H9 (cell line): Measurements from ENCODE around the gene MYO18A. TPM values are rescaled to one million over a fixed set of nuclear protein-coding genes. Genes with fewer than 3 reads are reported as not detected.
A peak's percentile ranks its signal among the peaks of the same experiment; 100 is the strongest.

Experiments
- DNase-seq: peaks from one replicate; pipeline ENCODE4 v3.0.0-alpha.2; 2017
- H2AFZ ChIP-seq: one replicate; pipeline ENCODE4 v1.6.1; 2013; ENCODE audit warnings: mild to moderate bottlenecking, low read length, control low read depth, moderate library complexity
- H2AK5ac ChIP-seq: 2 replicates; pipeline ENCODE4 v1.6.1; 2013; ENCODE audit warnings: low read length, control low read depth, mixed read lengths; ENCODE audit not compliant: insufficient read length
- H2BK120ac ChIP-seq: one replicate; pipeline ENCODE4 v1.6.1; 2013; ENCODE audit warnings: low read depth, mild to moderate bottlenecking, low read length, control low read depth, inconsistent platforms; ENCODE audit not compliant: poor library complexity, severe bottlenecking
- H2BK12ac ChIP-seq: 2 replicates; pipeline ENCODE4 v1.6.1; 2013; ENCODE audit warnings: low read length, control low read depth, mixed read lengths, low read depth; ENCODE audit not compliant: insufficient read length
- H2BK15ac ChIP-seq: 2 replicates; pipeline ENCODE4 v1.6.1; 2013; ENCODE audit warnings: low read depth, low read length, control low read depth
- H2BK20ac ChIP-seq: one replicate; pipeline ENCODE4 v1.6.1; 2013; ENCODE audit warnings: low read depth, mild to moderate bottlenecking, low read length, control low read depth, inconsistent platforms; ENCODE audit not compliant: poor library complexity, severe bottlenecking
- H2BK5ac ChIP-seq: 2 replicates; pipeline ENCODE4 v1.6.1; 2013; ENCODE audit warnings: low read length, control low read depth, mixed read lengths; ENCODE audit not compliant: insufficient read length
- H3K14ac ChIP-seq: 2 replicates; pipeline ENCODE4 v1.6.1; 2013; ENCODE audit warnings: low read length, control low read depth; ENCODE audit not compliant: insufficient read depth
- H3K18ac ChIP-seq: 2 replicates; pipeline ENCODE4 v1.6.1; 2013; ENCODE audit warnings: low read depth, mild to moderate bottlenecking, mixed read lengths, low read length, control low read depth; ENCODE audit not compliant: insufficient read length
- H3K23ac ChIP-seq: 2 replicates; pipeline ENCODE4 v1.6.1; 2013; ENCODE audit warnings: low read length, control low read depth, mixed read lengths, low read depth; ENCODE audit not compliant: insufficient read length
- H3K23me2 ChIP-seq: 2 replicates; pipeline ENCODE4 v1.6.1; 2013; ENCODE audit warnings: low read depth, mild to moderate bottlenecking, mixed read lengths, low read length, control low read depth; ENCODE audit not compliant: insufficient read length, poor library complexity, severe bottlenecking
- H3K27ac ChIP-seq: 2 replicates; pipeline ENCODE4 v1.5.1; 2013; ENCODE audit warnings: low read length, control low read depth, mixed read lengths, low read depth; ENCODE audit not compliant: insufficient read length
- H3K27me3 ChIP-seq: 2 replicates; pipeline ENCODE4 v1.6.1; 2013; ENCODE audit warnings: low read length, control low read depth, inconsistent platforms; ENCODE audit not compliant: insufficient read depth
- H3K4ac ChIP-seq: 2 replicates; pipeline ENCODE4 v1.6.1; 2013; ENCODE audit warnings: low read depth, mild to moderate bottlenecking, control low read depth, inconsistent platforms, low read length, moderate library complexity
- H3K4me1 ChIP-seq: 2 replicates; pipeline ENCODE4 v1.6.1; 2013; ENCODE audit warnings: low read length, control low read depth, inconsistent platforms; ENCODE audit not compliant: insufficient read depth
- H3K4me2 ChIP-seq: 2 replicates; pipeline ENCODE4 v1.6.1; 2013; ENCODE audit warnings: low read length, control low read depth, mixed read lengths; ENCODE audit not compliant: insufficient read length, insufficient read depth
- H3K56ac ChIP-seq: 2 replicates; pipeline ENCODE4 v1.6.1; 2013; ENCODE audit warnings: low read depth, mild to moderate bottlenecking, mixed read lengths, low read length, control low read depth; ENCODE audit not compliant: insufficient read length
- H3K79me1 ChIP-seq: 2 replicates; pipeline ENCODE4 v1.6.1; 2013; ENCODE audit warnings: low read depth, mild to moderate bottlenecking, moderate library complexity, low read length, control low read depth, inconsistent platforms; ENCODE audit not compliant: insufficient read depth, poor library complexity, severe bottlenecking
- H3K79me2 ChIP-seq: 2 replicates; pipeline ENCODE4 v1.6.1; 2013; ENCODE audit warnings: low read length, control low read depth, inconsistent platforms; ENCODE audit not compliant: insufficient read depth
- H3K9ac ChIP-seq: 2 replicates; pipeline ENCODE4 v1.6.1; 2013; ENCODE audit warnings: low read length, control low read depth, mixed read lengths; ENCODE audit not compliant: insufficient read length; ENCODE audit errors: extremely low read depth
- H3K9me3 ChIP-seq: one replicate; pipeline ENCODE4 v1.6.1; 2013; ENCODE audit warnings: low read depth, low read length, inconsistent platforms; ENCODE audit not compliant: control insufficient read depth
- H3T11ph ChIP-seq: one replicate; pipeline ENCODE4 v1.6.1; 2013; ENCODE audit warnings: mild to moderate bottlenecking, low read length, control low read depth, inconsistent platforms
- H4K20me1 ChIP-seq: one replicate; pipeline ENCODE4 v1.6.1; 2013; ENCODE audit not compliant: control insufficient read depth, insufficient read length, insufficient read depth
- H4K5ac ChIP-seq: 2 replicates; pipeline ENCODE4 v1.6.1; 2013; ENCODE audit warnings: low read depth, mild to moderate bottlenecking, mixed read lengths, low read length, control low read depth; ENCODE audit not compliant: insufficient read length
- H4K8ac ChIP-seq: replicated peaks from 2 replicates; pipeline ENCODE4 v1.6.1; 2013; ENCODE audit warnings: low read length, control low read depth, mixed read lengths, low read depth; ENCODE audit not compliant: insufficient read length
- H4K91ac ChIP-seq: 2 replicates; pipeline ENCODE4 v1.6.1; 2013; ENCODE audit warnings: low read depth, mild to moderate bottlenecking, moderate library complexity, mixed read lengths, low read length, control low read depth; ENCODE audit not compliant: insufficient read length
- H3K27ac Mint-ChIP-seq, 3 experiments: 2 replicates in 2 of 3; 3 replicates in 1 of 3; pipeline ENCODE4 v1.8.0; 2020 to 2021; ENCODE audit warnings: mixed read lengths in 3 of 3, mild to moderate bottlenecking in 1 of 3, moderate library complexity in 1 of 3
- H3K27me3 Mint-ChIP-seq: 2 replicates; pipeline ENCODE4 v1.8.0; 2021; ENCODE audit warnings: low read depth, mild to moderate bottlenecking, moderate library complexity, mixed read lengths
- H3K36me3 Mint-ChIP-seq, 3 experiments: 2 replicates in 2 of 3; 3 replicates in 1 of 3; pipeline ENCODE4 v1.8.0; 2020 to 2021; ENCODE audit warnings: low read depth in 3 of 3, mixed read lengths in 3 of 3; ENCODE audit not compliant: insufficient read depth in 1 of 3
- H3K4me1 Mint-ChIP-seq, 2 experiments: 2 replicates each; pipeline ENCODE4 v1.8.0; 2020; ENCODE audit warnings: mixed read lengths in 2 of 2
- H3K4me3 Mint-ChIP-seq, 2 experiments: 2 replicates in 1 of 2; 3 replicates in 1 of 2; pipeline ENCODE4 v1.8.0; 2020 to 2021; ENCODE audit warnings: mild to moderate bottlenecking in 2 of 2, mixed read lengths in 2 of 2, moderate library complexity in 1 of 2
- H3K9me3 Mint-ChIP-seq, 2 experiments: 2 replicates in 1 of 2; 3 replicates in 1 of 2; pipeline ENCODE4 v1.8.0; 2020; ENCODE audit warnings: mild to moderate bottlenecking in 2 of 2, mixed read lengths in 2 of 2, moderate library complexity in 1 of 2
- WGBS: extraction: QIAGEN DNeasy Blood & Tissue Kit; methylation state at CpG from one replicate; pipeline ENCODE4 v1.1.7; 2013; ENCODE audit warnings: missing lambda C conversion rate, low lambda C conversion rate, mixed read lengths; ENCODE audit not compliant: insufficient read length; ENCODE audit errors: extremely low coverage; 5-methylcytosine and 5-hydroxymethylcytosine counted together
- total RNA-seq: library from RNA; stranded (reverse); gene quantifications from 2 replicates; pipeline ENCODE4 v1.2.1, GENCODE V29; 2021
- TF ChIP-seq, protein P1 (sequence below): fragments of 200-600 bp; sonication (generic); conservative IDR thresholded peaks from 3 replicates; pipeline ENCODE4 v1.8.0; 2021; ENCODE audit warnings: antibody characterized with exemption, mild to moderate bottlenecking

MYO18A gene
- total RNA-seq, 1 experiment from 2014 or later: 21.6 TPM

DNA sequence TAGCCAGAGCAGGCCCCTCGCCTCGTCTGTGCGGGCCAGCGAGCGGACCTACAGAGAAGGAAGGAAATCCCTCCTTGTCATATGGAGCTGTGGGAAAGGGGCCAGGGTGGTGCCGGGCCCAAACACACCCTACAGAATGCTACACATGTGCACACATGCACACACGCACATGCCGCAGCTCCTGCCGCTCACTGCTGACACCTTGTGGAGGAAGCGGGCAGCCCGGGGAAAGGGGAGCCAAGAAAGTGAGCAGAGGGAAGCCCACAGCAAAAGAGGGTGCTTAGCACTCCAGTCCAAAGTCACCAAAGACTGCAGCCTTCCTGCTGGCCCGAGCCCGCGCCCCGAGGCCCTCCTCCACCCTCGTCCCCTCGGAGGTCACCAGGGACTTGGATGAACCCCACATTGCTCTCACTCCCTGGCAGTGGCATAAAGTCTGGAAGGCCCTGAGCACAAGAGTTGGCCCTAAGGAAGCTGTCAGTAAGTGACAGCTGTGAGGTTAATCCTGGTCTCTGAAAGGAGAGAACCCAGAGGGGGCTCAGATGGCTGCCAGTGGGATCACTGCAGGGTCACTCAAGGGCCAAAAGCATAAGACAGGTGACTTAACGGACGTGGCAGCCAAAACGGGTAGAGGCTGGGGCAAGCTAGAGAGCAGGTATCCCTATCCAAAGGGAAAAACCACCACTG, 68.2 kb downstream of the MYO18A start:
- Histone ChIP-seq H2AK5ac (no peak overlapping the region), H3K4me1 (no peaks in the 10 kb centered on the region; the same call in 1 of the 2 replicates), H2BK20ac (no peak overlapping the region), H3K9me3 (no peaks in the 10 kb centered on the region), H3K27me3 (no peaks in the 10 kb centered on the region), H2BK5ac (no peak overlapping the region), H2BK120ac (no peak overlapping the region), H3K27ac (no peak overlapping the region), H3K79me1 (no peaks in the 10 kb centered on the region), H3K79me2 (no peaks in the 10 kb centered on the region), H3T11ph (no peak overlapping the region), H3K4me2 (no peak overlapping the region), H4K20me1 (no peaks in the 10 kb centered on the region), H3K9ac (no peak overlapping the region), H4K5ac (no peak overlapping the region), H3K18ac (no peak overlapping the region), H2BK15ac (no peak overlapping the region), H3K23ac (no peak overlapping the region), H4K8ac (no peak overlapping the region), H3K23me2 (no peaks in the 10 kb centered on the region), H3K56ac (no peak overlapping the region), H3K4ac (no peak overlapping the region), H2AFZ (no peak overlapping the region), H4K91ac (no peak overlapping the region), H3K14ac (no peak overlapping the region), H2BK12ac (no peak overlapping the region)
- peak; percentile 83 for DNase-seq
- Mint-ChIP-seq H3K9me3 (no peaks in the 10 kb centered on the region; a peak in 2 of 5 replicates), H3K27ac (no peak overlapping the region), H3K4me3 (no peak overlapping the region), H3K27me3 (no peaks in the 10 kb centered on the region; the same call in 1 of the 2 replicates), H3K36me3 (peaks cover 0 to 28% (median 9%) of the 10 kb centered on the region in 3 experiments; a peak in 6 of 7 replicates), H3K4me1 (peaks cover 19 to 32% of the 10 kb centered on the region in 2 experiments)
- TF ChIP-seq, protein P1, sequence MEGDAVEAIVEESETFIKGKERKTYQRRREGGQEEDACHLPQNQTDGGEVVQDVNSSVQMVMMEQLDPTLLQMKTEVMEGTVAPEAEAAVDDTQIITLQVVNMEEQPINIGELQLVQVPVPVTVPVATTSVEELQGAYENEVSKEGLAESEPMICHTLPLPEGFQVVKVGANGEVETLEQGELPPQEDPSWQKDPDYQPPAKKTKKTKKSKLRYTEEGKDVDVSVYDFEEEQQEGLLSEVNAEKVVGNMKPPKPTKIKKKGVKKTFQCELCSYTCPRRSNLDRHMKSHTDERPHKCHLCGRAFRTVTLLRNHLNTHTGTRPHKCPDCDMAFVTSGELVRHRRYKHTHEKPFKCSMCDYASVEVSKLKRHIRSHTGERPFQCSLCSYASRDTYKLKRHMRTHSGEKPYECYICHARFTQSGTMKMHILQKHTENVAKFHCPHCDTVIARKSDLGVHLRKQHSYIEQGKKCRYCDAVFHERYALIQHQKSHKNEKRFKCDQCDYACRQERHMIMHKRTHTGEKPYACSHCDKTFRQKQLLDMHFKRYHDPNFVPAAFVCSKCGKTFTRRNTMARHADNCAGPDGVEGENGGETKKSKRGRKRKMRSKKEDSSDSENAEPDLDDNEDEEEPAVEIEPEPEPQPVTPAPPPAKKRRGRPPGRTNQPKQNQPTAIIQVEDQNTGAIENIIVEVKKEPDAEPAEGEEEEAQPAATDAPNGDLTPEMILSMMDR: peak; percentile 97
- no CpG with 5 or more reads among the region's 20 CpGs for WGBS
